Activated CD8-positive, alpha-beta memory T cell treated with anti-CD3 and anti-CD28 coated beads, Interleukin-2, amount 10 ng/mL, durations not matched to agents 7 days and 5 days (primary cell): Measurements from ENCODE around the gene MPC2. TPM values are rescaled to one million over a fixed set of nuclear protein-coding genes. Genes with fewer than 3 reads are reported as not detected.

Experiments used
- ATAC-seq: fragments of 150-1000 bp; cut with Tn5 transposase; one replicate; pipeline ENCODE4 v1.10.0; 2021; ENCODE audit warnings: moderate library complexity
- CTCF ChIA-PET: fragments of 350-600 bp; sonication (Branson Sonifier 250); formaldehyde crosslinking; loops from one replicate; lab custom pipeline; 2021; ENCODE audit warnings: antibody characterized with exemption; lab: Charles Lee
- DNase-seq: peaks from one replicate; pipeline ENCODE4 v3.0.0-alpha.2; 2020
- H3K27ac Mint-ChIP-seq: one replicate; pipeline ENCODE4 v1.8.0; 2021; ENCODE audit warnings: mild to moderate bottlenecking, mixed read lengths
- H3K27me3 Mint-ChIP-seq: one replicate; pipeline ENCODE4 v1.8.0; 2021; ENCODE audit warnings: mixed read lengths
- H3K36me3 Mint-ChIP-seq: one replicate; pipeline ENCODE4 v1.8.0; 2021; ENCODE audit warnings: mild to moderate bottlenecking, mixed read lengths
- H3K4me1 Mint-ChIP-seq: one replicate; pipeline ENCODE4 v1.8.0; 2021; ENCODE audit warnings: mixed read lengths
- H3K4me3 Mint-ChIP-seq: one replicate; pipeline ENCODE4 v1.8.0; 2021; ENCODE audit warnings: mild to moderate bottlenecking, moderate library complexity, mixed read lengths
- H3K9me3 Mint-ChIP-seq: one replicate; pipeline ENCODE4 v1.8.0; 2022; ENCODE audit warnings: low read depth, mixed read lengths
- total RNA-seq, 2 experiments: library from RNA; stranded (reverse); gene quantifications; one replicate each; pipeline ENCODE4 v1.2.3, GENCODE V29; 2021

MPC2 gene
- 10 to 100 TPM; 59.3 to 64.0 TPM for total RNA-seq

GRCh38 chr1:167936930-167937708, at the start of gene MPC2:
Gene MPC2 (minus strand): TSS chr1:167937072. CDS start chr1:167935841, 1,231 bp downstream.
- H3K27ac Mint-ChIP-seq, result peak within 1 kb of the TSS; percentile 97
- DNase-seq (peak; percentile 78), ATAC-seq (peak; percentile 14)
- peak within 1 kb of the TSS; percentile 91 for H3K4me3 Mint-ChIP-seq
- no peaks in the 10 kb centered on the region for H3K27me3 Mint-ChIP-seq
- CTCF ChIA-PET, result interaction anchor here (1.2 to 3.4 kb wide), 4 partner anchors 141 to 221 kb away, joined by 3 to 26 read pairs (median 15); no protein-coding TSS in a partner anchor
- peaks cover 8% of the 10 kb centered on the region for H3K36me3 Mint-ChIP-seq
- no peaks in the 10 kb centered on the region for H3K9me3 Mint-ChIP-seq
- H3K4me1 Mint-ChIP-seq, result peaks cover 32% of the 10 kb centered on the region

- Mint-ChIP-seq H3K27ac (no peak overlapping the region), H3K9me3 (no peaks in the 10 kb centered on the region), H3K36me3 (peaks cover 30% of the 10 kb centered on the region), H3K27me3 (no peaks in the 10 kb centered on the region), H3K4me3 (no peak overlapping the region), H3K4me1 (no peaks in the 10 kb centered on the region)
- DNase-seq, result no peak
- no peak for ATAC-seq
- CTCF ChIA-PET, result interaction anchor here (0.6 kb wide), 1 partner anchor 9 kb away, joined by 3 read pairs; no protein-coding TSS in a partner anchor
Measured at GRCh38 chr1:167984886-167985489, 48.1 kb upstream of the MPC2 start.

- CTCF ChIA-PET, result no interaction called here
- Mint-ChIP-seq H3K9me3 (no peaks in the 10 kb centered on the region), H3K4me1 (no peaks in the 10 kb centered on the region), H3K4me3 (no peak overlapping the region), H3K27ac (no peak overlapping the region), H3K27me3 (no peaks in the 10 kb centered on the region), H3K36me3 (peaks cover 34% of the 10 kb centered on the region)
- ATAC-seq (no peak), DNase-seq (no peak)
Measured at GRCh38 chr1:167983797-167984420, 47.0 kb upstream of the MPC2 start.

DNA sequence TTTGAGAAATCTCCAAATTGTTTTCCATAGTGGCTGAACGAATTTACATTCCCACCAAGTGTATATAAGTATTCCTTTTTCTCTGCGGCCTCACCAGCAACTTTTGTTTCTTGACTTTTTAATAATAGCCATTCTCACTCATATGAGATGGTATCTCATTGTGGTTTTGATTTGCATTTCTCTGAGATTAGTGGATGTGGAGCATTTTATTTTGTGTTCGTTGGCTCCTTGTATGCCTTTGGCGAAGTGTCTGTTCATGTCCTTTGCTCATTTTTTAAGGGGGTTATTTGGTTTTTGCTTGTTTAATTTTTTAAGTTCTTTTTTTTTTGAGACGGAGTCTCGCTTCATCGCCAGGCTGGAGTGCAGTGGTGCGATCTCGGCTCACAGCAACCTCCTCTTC, 45.1 kb upstream of the MPC2 start:
- Mint-ChIP-seq H3K9me3 (no peaks in the 10 kb centered on the region), H3K27me3 (no peaks in the 10 kb centered on the region), H3K27ac (no peak overlapping the region), H3K4me3 (no peak overlapping the region), H3K36me3 (peaks cover 51% of the 10 kb centered on the region), H3K4me1 (peaks cover 4% of the 10 kb centered on the region)
- no peak for DNase-seq
- ATAC-seq, result no peak
- CTCF ChIA-PET, result interaction anchor here (1.1 kb wide), 1 partner anchor 12 kb away, joined by 3 read pairs; no protein-coding TSS in a partner anchor

- Mint-ChIP-seq H3K4me1 (peaks cover 4% of the 10 kb centered on the region), H3K36me3 (peaks cover 55% of the 10 kb centered on the region), H3K9me3 (no peaks in the 10 kb centered on the region), H3K27ac (no peak overlapping the region), H3K27me3 (no peaks in the 10 kb centered on the region), H3K4me3 (no peak overlapping the region)
- CTCF ChIA-PET, result no interaction called here
- no peak for DNase-seq
- ATAC-seq, result no peak
Measured at GRCh38 chr1:167977245-167977644, 40.4 kb upstream of the MPC2 start.

- Mint-ChIP-seq H3K27ac (no peak overlapping the region), H3K36me3 (peaks cover 41% of the 10 kb centered on the region), H3K4me1 (peaks cover 4% of the 10 kb centered on the region)
Measured at GRCh38 chr1:167974698-167975097, 37.8 kb upstream of the MPC2 start.

DNA sequence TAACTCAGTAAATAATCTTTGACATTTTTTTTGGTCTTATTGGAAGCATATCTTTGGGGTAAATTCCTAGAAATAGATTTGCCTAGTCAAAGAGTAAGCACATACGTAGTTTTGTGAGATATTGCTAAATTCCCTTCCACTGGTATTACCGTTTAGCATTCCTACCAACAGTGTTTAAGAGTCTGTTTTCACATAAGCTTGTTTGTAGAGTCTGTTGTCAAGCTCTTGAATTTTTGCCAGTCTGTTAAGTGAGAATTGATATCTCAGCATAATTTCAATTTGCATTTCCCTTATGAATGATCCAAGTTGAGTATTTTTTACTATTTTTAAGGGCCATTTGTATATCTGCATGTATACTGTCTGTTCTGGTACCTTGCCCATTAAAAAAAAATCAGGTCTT, 37.0 kb upstream of the MPC2 start:
- CTCF ChIA-PET, result no interaction called here
- peaks cover 36% of the 10 kb centered on the region for H3K36me3 Mint-ChIP-seq
- DNase-seq (no peak), ATAC-seq (no peak)
- H3K9me3 Mint-ChIP-seq, result no peaks in the 10 kb centered on the region
- H3K4me3 Mint-ChIP-seq, result no peak overlapping the region
- peaks cover 4% of the 10 kb centered on the region for H3K4me1 Mint-ChIP-seq
- H3K27ac Mint-ChIP-seq, result no peak overlapping the region
- no peaks in the 10 kb centered on the region for H3K27me3 Mint-ChIP-seq

More at GRCh38 chr1:167974698-167975097, 37.8 kb upstream of the MPC2 start:
- H3K9me3 Mint-ChIP-seq, result no peaks in the 10 kb centered on the region
- no peak for DNase-seq
- no peak overlapping the region for H3K4me3 Mint-ChIP-seq
- H3K27me3 Mint-ChIP-seq, result no peaks in the 10 kb centered on the region
- CTCF ChIA-PET, result no interaction called here
- no peak for ATAC-seq

DNA sequence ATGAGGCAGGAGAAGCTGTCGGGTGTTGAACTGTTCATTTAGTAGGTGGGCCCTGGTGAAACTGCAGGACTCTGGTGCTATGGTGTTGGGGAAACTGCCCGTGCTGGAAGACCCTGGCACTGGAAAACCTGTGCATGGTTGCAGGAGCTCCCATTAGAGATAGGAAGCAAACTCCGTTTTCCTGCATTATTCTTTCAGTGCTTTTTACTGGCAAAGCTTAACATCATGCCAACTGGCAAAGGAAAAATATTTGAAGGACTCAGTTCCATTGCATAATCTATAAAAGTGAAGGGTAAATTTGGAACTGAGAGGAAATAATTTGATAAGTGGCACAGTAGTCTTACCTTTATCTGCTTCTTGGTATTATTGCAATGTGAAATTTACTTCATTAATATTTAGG, 31.7 kb upstream of the MPC2 start:
- H3K4me1 Mint-ChIP-seq, result no peaks in the 10 kb centered on the region
- CTCF ChIA-PET, result no interaction called here
- H3K4me3 Mint-ChIP-seq, result no peak overlapping the region
- H3K27ac Mint-ChIP-seq, result no peak overlapping the region
- no peaks in the 10 kb centered on the region for H3K27me3 Mint-ChIP-seq
- no peaks in the 10 kb centered on the region for H3K9me3 Mint-ChIP-seq
- H3K36me3 Mint-ChIP-seq, result peaks cover 11% of the 10 kb centered on the region
- no peak for DNase-seq
- ATAC-seq, result no peak

GRCh38 chr1:167966050-167966449, 29.2 kb upstream of the MPC2 start:
- no peak for ATAC-seq
- Mint-ChIP-seq H3K27me3 (no peaks in the 10 kb centered on the region), H3K27ac (no peak overlapping the region), H3K4me3 (no peak overlapping the region), H3K9me3 (no peaks in the 10 kb centered on the region), H3K36me3 (peaks cover 15% of the 10 kb centered on the region), H3K4me1 (no peaks in the 10 kb centered on the region)
- no peak for DNase-seq
- CTCF ChIA-PET, result interaction anchor here (1.3 kb wide), 1 partner anchor 13 kb away, joined by 3 read pairs; no protein-coding TSS in a partner anchor

DNA sequence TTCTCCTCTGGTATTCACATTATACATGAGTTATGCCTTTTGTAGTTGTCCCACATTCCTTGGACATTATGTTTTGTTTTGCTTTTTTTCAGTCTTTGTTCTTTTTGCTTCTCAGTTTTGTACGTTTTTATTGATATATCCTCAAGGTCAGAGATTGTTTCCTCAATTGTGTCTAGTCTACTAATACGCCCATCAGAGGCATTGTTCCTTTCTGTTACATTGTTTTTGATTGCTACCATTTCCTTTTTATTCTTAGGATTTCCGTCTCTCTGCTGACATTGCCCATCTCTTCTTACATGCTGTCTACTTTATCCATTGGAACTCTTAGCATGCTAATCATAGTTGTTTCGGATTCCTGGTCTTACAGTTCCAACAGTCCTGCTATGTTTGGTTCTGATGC, 27.8 kb upstream of the MPC2 start:
- ATAC-seq, result no peak
- no peak overlapping the region for H3K4me3 Mint-ChIP-seq
- no peaks in the 10 kb centered on the region for H3K4me1 Mint-ChIP-seq
- no peaks in the 10 kb centered on the region for H3K27me3 Mint-ChIP-seq
- DNase-seq, result no peak
- peaks cover 16% of the 10 kb centered on the region for H3K36me3 Mint-ChIP-seq
- H3K27ac Mint-ChIP-seq, result no peak overlapping the region
- CTCF ChIA-PET, result no interaction called here
- no peaks in the 10 kb centered on the region for H3K9me3 Mint-ChIP-seq

DNA sequence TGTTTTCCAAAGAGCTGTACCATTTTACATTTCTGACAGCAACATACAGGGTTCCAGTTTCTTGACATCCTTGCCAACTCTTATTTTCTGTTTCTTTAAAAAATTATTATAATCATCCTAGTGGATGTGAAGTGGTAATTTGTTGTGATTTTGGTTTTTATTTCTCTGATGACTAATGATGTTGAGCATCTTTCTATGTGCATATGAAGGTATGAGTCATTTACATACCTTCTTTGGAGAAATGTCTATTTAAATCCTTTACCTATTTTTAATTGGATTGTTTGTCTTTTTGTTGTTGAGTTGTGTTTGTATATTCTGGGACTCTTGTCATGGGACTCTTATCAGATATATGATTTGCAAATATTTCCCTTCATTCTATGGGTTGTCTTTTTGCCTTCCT, 20.8 kb upstream of the MPC2 start:
- CTCF ChIA-PET, result no interaction called here

GRCh38 chr1:167955915-167956314, 19.0 kb upstream of the MPC2 start:
- ATAC-seq, result no peak
- H3K4me3 Mint-ChIP-seq, result no peak overlapping the region
- H3K9me3 Mint-ChIP-seq, result no peaks in the 10 kb centered on the region
- H3K36me3 Mint-ChIP-seq, result peaks cover 30% of the 10 kb centered on the region
- peaks cover 8% of the 10 kb centered on the region for H3K4me1 Mint-ChIP-seq
- CTCF ChIA-PET, result no interaction called here
- H3K27ac Mint-ChIP-seq, result no peak overlapping the region
- no peaks in the 10 kb centered on the region for H3K27me3 Mint-ChIP-seq
- no peak for DNase-seq

More for the DNA sequence above, 20.8 kb upstream of the MPC2 start:
- H3K4me1 Mint-ChIP-seq, result peaks cover 3% of the 10 kb centered on the region
- no peaks in the 10 kb centered on the region for H3K9me3 Mint-ChIP-seq
- ATAC-seq, result no peak
- H3K27ac Mint-ChIP-seq, result no peak overlapping the region
- DNase-seq, result no peak
- H3K4me3 Mint-ChIP-seq, result no peak overlapping the region
- no peaks in the 10 kb centered on the region for H3K27me3 Mint-ChIP-seq
- peaks cover 31% of the 10 kb centered on the region for H3K36me3 Mint-ChIP-seq

- Mint-ChIP-seq H3K27ac (no peak overlapping the region), H3K27me3 (no peaks in the 10 kb centered on the region), H3K4me1 (peaks cover 25% of the 10 kb centered on the region), H3K4me3 (no peak overlapping the region), H3K36me3 (peaks cover 44% of the 10 kb centered on the region), H3K9me3 (peaks cover 3% of the 10 kb centered on the region)
- CTCF ChIA-PET, result no interaction called here
- no peak for ATAC-seq
- DNase-seq, result no peak
Measured at GRCh38 chr1:167950569-167950968, 13.7 kb upstream of the MPC2 start.
